ENCODE measurements around the gene RERE.
A peak's percentile ranks its signal among the peaks of the same experiment; 100 is the strongest.

The RERE gene

DNA sequence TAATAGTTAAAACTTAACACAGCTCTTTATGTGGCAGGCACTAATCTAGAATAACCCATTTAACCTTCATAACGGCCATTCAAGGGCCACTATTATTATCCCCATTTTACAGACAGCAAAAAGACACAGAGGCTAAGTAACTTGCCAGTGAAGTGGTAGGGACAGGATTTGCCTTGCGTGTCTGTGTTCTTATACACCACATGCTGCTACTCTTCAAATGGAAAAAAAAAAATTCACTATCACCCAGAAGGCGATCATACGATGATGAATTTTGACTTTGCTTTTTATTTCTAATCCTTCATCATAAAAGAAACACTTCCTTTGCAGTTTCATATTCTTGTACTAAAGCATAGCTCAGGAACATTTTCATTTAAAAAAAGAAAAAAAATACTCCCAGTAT, 65.5 kb downstream of the RERE start:
- no peak for TF ChIP-seq ZFX (IDR thresholded peaks at IDR 0.05)
- TF ChIP-seq, protein P1, sequence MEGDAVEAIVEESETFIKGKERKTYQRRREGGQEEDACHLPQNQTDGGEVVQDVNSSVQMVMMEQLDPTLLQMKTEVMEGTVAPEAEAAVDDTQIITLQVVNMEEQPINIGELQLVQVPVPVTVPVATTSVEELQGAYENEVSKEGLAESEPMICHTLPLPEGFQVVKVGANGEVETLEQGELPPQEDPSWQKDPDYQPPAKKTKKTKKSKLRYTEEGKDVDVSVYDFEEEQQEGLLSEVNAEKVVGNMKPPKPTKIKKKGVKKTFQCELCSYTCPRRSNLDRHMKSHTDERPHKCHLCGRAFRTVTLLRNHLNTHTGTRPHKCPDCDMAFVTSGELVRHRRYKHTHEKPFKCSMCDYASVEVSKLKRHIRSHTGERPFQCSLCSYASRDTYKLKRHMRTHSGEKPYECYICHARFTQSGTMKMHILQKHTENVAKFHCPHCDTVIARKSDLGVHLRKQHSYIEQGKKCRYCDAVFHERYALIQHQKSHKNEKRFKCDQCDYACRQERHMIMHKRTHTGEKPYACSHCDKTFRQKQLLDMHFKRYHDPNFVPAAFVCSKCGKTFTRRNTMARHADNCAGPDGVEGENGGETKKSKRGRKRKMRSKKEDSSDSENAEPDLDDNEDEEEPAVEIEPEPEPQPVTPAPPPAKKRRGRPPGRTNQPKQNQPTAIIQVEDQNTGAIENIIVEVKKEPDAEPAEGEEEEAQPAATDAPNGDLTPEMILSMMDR (conservative IDR thresholded peaks at IDR 0.05), result no peak
- H3K27ac ChIP-seq, result no peak overlapping the region

DNA sequence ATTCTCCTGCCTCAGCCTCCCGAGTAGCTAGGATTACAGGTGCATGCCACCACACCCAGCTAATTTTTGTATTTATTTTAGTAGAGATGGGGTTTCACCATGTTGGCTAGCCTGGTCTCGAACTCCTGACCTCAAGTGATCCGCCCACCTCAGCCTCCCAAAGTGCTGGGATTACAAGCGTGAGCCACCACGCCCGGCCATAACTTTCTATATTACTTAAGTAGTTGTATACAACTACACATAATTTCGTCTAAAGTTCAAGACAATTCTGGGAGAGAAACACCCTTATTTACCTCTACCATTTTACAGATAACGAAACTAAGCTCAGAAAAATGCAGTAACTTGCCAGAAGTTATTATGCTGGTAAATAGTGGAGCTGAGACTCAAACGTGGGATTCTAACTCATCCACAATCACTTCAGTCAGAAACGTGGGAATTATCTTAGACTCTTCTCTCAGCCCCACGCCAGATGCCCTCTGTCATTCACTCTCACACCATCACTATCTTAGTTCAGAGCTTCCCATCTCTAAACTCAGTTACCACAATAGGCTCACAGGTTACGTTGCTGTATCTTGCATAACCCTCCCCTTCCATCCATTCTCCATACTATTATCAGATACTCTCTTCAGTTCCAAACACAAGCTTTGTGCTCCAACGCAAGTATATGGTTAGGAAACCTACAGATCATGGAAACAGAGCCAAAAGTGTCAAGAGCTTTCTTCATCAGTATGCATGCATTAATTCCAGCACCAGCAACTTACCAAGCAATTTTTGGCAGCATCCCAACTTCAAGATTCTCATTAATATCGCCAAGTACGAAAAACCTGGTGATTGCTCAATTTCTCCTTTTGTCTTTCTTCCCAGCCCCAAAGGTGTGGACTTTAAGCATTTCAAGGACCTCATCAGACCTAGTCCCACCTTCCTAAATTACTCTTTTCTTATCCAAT, 69.3 kb downstream of the RERE start:
- no peak for TF ChIP-seq ZFX (IDR thresholded peaks at IDR 0.05)
- TF ChIP-seq, protein P1 (conservative IDR thresholded peaks at IDR 0.05), result no peak
- no peak overlapping the region for H3K27ac ChIP-seq

DNA sequence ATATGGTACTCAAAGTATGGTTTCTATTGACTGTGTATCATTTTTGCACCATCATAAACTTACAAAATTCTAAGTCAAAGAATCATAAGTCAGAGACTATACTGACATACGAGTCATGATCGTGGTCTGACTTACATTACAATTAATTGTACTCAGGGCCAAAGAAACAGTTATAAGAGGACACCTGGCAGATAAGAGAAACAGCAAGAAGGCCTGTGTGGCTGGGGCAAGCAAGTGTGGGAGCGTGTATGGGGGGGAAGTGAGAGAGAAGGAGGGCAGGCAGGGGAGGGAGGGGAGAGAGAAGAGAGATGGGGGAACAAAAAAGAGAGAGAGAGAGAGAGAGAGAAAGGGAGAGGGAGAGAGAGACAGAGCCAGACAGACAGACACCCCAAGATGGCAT, 70.9 kb downstream of the RERE start:
- TF ChIP-seq ZFX (IDR thresholded peaks at IDR 0.05), result no peak
- TF ChIP-seq, protein P1 (conservative IDR thresholded peaks at IDR 0.05), result no peak
- H3K27ac ChIP-seq, result no peak overlapping the region

DNA sequence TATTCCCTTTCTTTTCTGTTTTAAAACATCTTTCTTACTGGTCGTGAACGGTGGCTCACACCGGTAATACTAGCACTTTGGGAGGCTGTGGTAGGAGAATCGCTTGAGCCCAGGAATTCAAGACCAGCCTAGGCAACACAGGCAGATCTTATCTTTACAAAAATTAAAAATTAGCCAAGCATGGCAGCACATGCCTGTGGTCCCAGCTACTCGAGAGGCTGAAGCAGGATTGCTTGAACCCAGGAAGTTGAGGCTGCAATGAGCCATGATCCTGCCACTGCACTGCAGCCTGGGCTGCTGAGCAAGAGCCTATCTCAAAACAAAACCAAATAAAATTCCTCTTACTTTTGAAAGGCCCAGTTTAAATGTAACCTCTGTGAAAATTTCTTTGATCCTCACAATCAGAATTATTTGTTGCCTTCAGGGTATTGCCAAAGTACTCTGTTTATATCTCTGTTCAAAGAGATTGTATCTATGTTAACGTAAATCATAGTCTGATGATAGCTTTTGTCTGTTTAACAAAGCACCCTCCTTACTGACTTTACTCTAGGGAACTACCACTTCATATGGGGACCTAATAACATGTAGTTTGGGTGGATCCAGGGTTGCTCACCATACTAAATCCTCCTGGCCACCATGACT, 71.6 kb downstream of the RERE start:
- no peak for TF ChIP-seq ZFX (IDR thresholded peaks at IDR 0.05)
- TF ChIP-seq, protein P1 (conservative IDR thresholded peaks at IDR 0.05), result no peak
- H3K27ac ChIP-seq, result no peak overlapping the region

DNA sequence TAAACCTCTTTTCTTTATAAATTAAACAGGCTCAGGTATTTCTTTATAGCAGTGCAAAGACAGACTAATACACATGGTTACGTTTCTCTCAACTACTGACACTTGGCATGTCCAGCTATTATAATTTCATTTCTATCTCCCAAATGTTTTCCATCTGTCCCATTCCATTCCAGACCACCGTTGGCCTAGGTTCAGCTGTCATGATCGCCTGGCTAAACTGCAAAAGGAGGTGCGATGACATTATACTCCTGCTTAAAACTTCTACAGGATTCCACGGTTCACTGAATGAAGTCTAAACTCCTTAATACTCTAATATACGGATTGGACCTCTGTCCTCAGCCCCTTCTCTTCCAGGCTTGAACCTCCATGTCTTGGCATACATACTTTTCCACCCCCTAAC, 72.1 kb downstream of the RERE start:
- TF ChIP-seq, protein P1 (conservative IDR thresholded peaks at IDR 0.05), result no peak
- no peak for TF ChIP-seq ZFX (IDR thresholded peaks at IDR 0.05)
- H3K27ac ChIP-seq, result no peak overlapping the region

DNA sequence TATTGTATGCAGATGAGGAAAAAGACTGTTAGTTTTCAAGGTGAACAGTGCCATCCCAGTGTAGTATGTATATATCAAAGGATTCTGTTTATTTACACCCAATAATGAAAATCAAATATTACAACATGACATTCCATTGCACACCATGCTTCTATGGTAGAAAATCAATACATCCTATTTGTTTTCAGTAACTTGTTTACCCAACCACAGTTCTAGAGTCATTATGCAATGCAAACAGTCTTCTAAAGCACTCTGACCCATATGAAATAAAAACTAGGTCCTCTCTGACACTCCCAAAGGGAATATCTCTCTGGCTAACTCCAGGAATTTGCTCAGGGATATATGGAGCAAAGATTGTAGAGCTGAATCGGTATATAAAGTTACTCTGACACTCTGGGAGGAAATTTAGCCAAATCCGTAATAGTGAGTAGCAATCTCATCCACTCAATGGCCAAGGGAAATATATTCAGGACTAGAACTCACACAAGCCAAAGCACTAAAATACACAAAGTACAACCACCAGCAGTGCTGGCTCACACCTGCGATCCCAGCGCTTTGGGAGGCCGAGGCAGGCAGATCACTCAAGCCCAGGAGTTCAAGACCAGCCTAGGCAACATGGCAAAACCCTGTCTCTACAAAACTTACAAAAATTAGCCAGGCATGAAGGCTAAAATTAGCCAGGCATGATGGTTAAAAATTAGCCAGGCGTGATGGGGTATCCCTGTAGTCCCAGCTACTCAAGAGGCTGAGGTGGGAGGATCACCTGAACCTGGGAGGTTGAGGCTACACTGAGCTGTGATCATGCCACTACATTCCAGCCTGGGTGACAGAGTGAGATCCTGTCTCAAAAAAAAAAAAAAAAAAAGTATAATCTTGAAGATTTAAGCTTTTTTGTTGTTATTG, 75.2 kb downstream of the RERE start:
- TF ChIP-seq, protein P1 (conservative IDR thresholded peaks at IDR 0.05), result no peak
- no peak for TF ChIP-seq ZFX (IDR thresholded peaks at IDR 0.05)
- H3K27ac ChIP-seq, result peak overlapping the region; percentile 58

Data from C4-2B (cell line).